ENCODE data around the gene AEBP2. TPM values are rescaled to one million over a fixed set of nuclear protein-coding genes. Genes with fewer than 3 reads are reported as not detected.

AEBP2 gene
- total and polyA plus RNA-seq, 2 of the 13 experiments (the other 11 are each of a cell fraction or from before 2014, with no cell fraction given): 9.2 to 17.9 TPM

- Histone ChIP-seq H3K9me3 (ENCODE audit: low read length) (no peaks in the 10 kb centered on the region), H2AFZ (ENCODE audit: low read length) (no peak overlapping the region), H3K4me3 (replicated peaks in 1 of 3; ENCODE audit: insufficient read depth in 1 of 3, low read depth in 2 of 3, low read length in 3 of 3) (no peak overlapping the region), H3K36me3 (replicated peaks in 1 of 2; ENCODE audit: control insufficient read depth in 1 of 2, insufficient read depth in 2 of 2, low read length in 2 of 2) (no peaks in the 10 kb centered on the region), H3K79me2 (ENCODE audit: insufficient read depth, low read length) (no peaks in the 10 kb centered on the region), H3K4me2 (ENCODE audit: low read depth, low read length) (no peak overlapping the region), H3K27ac (ENCODE audit: extremely low read length, insufficient read depth, low read length) (no peak overlapping the region), H3K27me3 (ENCODE audit: control insufficient read depth in 1 of 2, insufficient read depth in 2 of 2, low read length in 2 of 2) (no peaks in the 10 kb centered on the region; a peak in 2 of 5 replicates), H3K4me1 (ENCODE audit: insufficient read depth, low read length) (no peaks in the 10 kb centered on the region), H3K9ac (ENCODE audit: insufficient read depth, low read depth, low read length) (no peak overlapping the region), H4K20me1 (ENCODE audit: insufficient read depth, low read length) (no peaks in the 10 kb centered on the region)
- ChIA-PET CTCF (ENCODE audit: low intra/inter-chr PET ratio, low total read pairs) (no interaction called here), POLR2A (no interaction called here)
- BruUV-seq (replicated peaks): no TSS peak
- FAIRE-seq (no peak), DNase-seq (ENCODE audit: low spot score) (no peak), ATAC-seq (no peak)
- 48% methylated on average over 6 of the region's 6 CpGs for WGBS (ENCODE audit: low lambda C conversion rate)
- intact Hi-C loops (cut with micrococcal nuclease; ENCODE audit: unreplicated experiment): no loop called here
- in situ Hi-C loops (cut with HindIII; ENCODE audit: extremely low pct_ligation_motif_present, low pct_unique_long_range_greater_than_20kb): no loop called here
- TF ChIP-seq SIN3A (IDR thresholded peaks at IDR 0.05; ENCODE audit: borderline replicate concordance, low read depth, low read length): no peak
These were observed 29.1 kb upstream of the AEBP2 start for GRCh38 chr12:19410211-19410610.

- no peak for ATAC-seq
- Histone ChIP-seq H2AFZ (ENCODE audit: low read length) (no peak overlapping the region), H3K27ac (ENCODE audit: extremely low read length, insufficient read depth, low read length) (no peak overlapping the region), H3K4me3 (replicated peaks in 1 of 3; ENCODE audit: insufficient read depth in 1 of 3, low read depth in 2 of 3, low read length in 3 of 3) (no peak overlapping the region), H3K79me2 (ENCODE audit: insufficient read depth, low read length) (no peaks in the 10 kb centered on the region), H3K27me3 (ENCODE audit: control insufficient read depth in 1 of 2, insufficient read depth in 2 of 2, low read length in 2 of 2) (no peaks in the 10 kb centered on the region; a peak in 2 of 5 replicates), H3K4me2 (ENCODE audit: low read depth, low read length) (no peak overlapping the region), H3K9ac (ENCODE audit: insufficient read depth, low read depth, low read length) (no peak overlapping the region), H4K20me1 (ENCODE audit: insufficient read depth, low read length) (no peaks in the 10 kb centered on the region), H3K4me1 (ENCODE audit: insufficient read depth, low read length) (no peaks in the 10 kb centered on the region), H3K36me3 (replicated peaks in 1 of 2; ENCODE audit: control insufficient read depth in 1 of 2, insufficient read depth in 2 of 2, low read length in 2 of 2) (no peaks in the 10 kb centered on the region), H3K9me3 (ENCODE audit: low read length) (no peaks in the 10 kb centered on the region)
- intact Hi-C loops (cut with micrococcal nuclease; ENCODE audit: unreplicated experiment): no loop called here
- DNase-seq (ENCODE audit: low spot score): no peak
- ChIA-PET POLR2A (no interaction called here), CTCF (ENCODE audit: low intra/inter-chr PET ratio, low total read pairs) (no interaction called here)
- TF ChIP-seq MAFK (conservative IDR thresholded peaks at IDR 0.05 in 1 of 2, IDR thresholded peaks at IDR 0.05 in 1 of 2; ENCODE audit: low read length in 2 of 2) (peak; percentile 97 to 99), MAFF (IDR thresholded peaks at IDR 0.05; ENCODE audit: low read depth, low read length) (peak; percentile 98), ZKSCAN1 (IDR thresholded peaks at IDR 0.05; ENCODE audit: low read length) (no peak)
- WGBS (ENCODE audit: low lambda C conversion rate): 52% methylated on average over 7 of the region's 7 CpGs
- no TSS peak for BruUV-seq (replicated peaks)
- no peak for FAIRE-seq
- in situ Hi-C loops (cut with HindIII; ENCODE audit: extremely low pct_ligation_motif_present, low pct_unique_long_range_greater_than_20kb): no loop called here
These were observed 28.6 kb upstream of the AEBP2 start for GRCh38 chr12:19410629-19411185.
